Heart left ventricle (tissue), 13 donors: ENCODE measurements around the gene FTO.

ENCODE experiments used
- CTCF ChIP-seq, 12 donors: fragments of 200-600 bp; sonication (generic) in 4 of 12; IDR thresholded peaks; one replicate each; pipeline versions ENCODE4 v1.5.0 to v1.8.0; 2018 to 2022; ENCODE audit warnings: antibody characterized with exemption in 12 of 12, mild to moderate bottlenecking in 5 of 12
- POLR2A ChIP-seq, 2 donors: fragments of 450-650 bp; IDR thresholded peaks; one replicate each; pipeline ENCODE4 v1.6.1; 2017; ENCODE audit warnings: antibody characterized with exemption in 2 of 2, mild to moderate bottlenecking in 2 of 2, moderate library complexity in 2 of 2
- donor health status: ischemic (EF 13 %, LVEDD 7.1; RV severe dilation, severe dysfunction).
- donor health status: DM: no; HTN: yes; CAD: no.
- donor health status: DM: no; HTN: no; CAD: no.
- donor health status: ischemic (EF 25% LVEDD 6.9; RV normal size, moderate dysfunction).
- donor health status: ischemic (EF 25% LVEDD 5.7; RV mildly dilated, moderate dysfunction).
- donor health status: ischemic (EF 35%, LVEDD 5.7; RV mildly dilated, moderate dysfunction).
- donor health status: nonischemic (EF 11% LVEDD 7.7; RV severe dilation, severe dysfunction).
- donor health status: DM: yes; HTN: yes; CAD: no.
- donor health status: PGD.
- donor health status: ischemic (EF 29% LVEDD 5.4; RV normal size, mild dysfunction).
- donor health status: nonischemic (EF 23%, LVEDD 6.1; RV moderate dilation, normal function).

GRCh38 chr16:54177862-54178477 is 474.0 kb downstream of the FTO start:
- TF ChIP-seq CTCF (IDR thresholded peaks at IDR 0.05), result no peak
- TF ChIP-seq POLR2A (IDR thresholded peaks at IDR 0.05), result no peak
